ENCODE results near the gene NLRP13.

DNA sequence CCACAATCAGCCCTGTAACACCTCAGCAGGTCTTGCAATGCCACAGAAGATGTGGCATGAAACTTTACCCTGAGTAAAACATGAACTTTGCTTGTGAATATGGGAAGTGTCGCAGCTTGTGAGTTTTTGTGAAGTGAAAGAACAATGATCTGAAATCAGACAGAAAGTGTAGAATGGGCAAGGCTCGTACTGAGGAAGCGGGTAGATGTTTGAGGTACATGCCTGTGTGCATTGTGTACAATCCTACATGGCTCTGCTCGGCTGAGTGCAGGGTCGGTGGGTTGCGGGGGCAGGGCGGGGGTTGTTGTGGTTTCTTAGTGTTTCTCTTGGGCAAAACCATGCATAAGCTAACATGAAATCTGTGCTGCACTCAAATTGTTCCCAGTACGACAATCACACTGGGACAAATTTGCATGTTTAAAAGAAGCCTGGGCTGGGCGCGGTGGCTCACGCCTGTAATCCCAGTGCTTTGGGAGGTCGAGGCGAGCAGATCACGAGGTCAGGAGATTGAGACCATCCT is 1.1 kb downstream of the NLRP13 start:
- TF ChIP-seq, protein P1, sequence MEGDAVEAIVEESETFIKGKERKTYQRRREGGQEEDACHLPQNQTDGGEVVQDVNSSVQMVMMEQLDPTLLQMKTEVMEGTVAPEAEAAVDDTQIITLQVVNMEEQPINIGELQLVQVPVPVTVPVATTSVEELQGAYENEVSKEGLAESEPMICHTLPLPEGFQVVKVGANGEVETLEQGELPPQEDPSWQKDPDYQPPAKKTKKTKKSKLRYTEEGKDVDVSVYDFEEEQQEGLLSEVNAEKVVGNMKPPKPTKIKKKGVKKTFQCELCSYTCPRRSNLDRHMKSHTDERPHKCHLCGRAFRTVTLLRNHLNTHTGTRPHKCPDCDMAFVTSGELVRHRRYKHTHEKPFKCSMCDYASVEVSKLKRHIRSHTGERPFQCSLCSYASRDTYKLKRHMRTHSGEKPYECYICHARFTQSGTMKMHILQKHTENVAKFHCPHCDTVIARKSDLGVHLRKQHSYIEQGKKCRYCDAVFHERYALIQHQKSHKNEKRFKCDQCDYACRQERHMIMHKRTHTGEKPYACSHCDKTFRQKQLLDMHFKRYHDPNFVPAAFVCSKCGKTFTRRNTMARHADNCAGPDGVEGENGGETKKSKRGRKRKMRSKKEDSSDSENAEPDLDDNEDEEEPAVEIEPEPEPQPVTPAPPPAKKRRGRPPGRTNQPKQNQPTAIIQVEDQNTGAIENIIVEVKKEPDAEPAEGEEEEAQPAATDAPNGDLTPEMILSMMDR (IDR thresholded peaks at IDR 0.05 in 2 of 3, conservative IDR thresholded peaks at IDR 0.05 in 1 of 3; ENCODE audit: insufficient read depth in 2 of 3, low read depth in 1 of 3, low read length in 3 of 3): no peak
- TF ChIP-seq ETV6 (IDR thresholded peaks at IDR 0.05; ENCODE audit: borderline replicate concordance in 1 of 2, low read depth in 2 of 2, low read length in 1 of 2) (no peak), ETV6 (CRISPR knock-in tag; IDR thresholded peaks at IDR 0.05; ENCODE audit: borderline replicate concordance) (no peak), EZH2 (IDR thresholded peaks at IDR 0.05; ENCODE audit: borderline replicate concordance, low read depth, low read length) (no peak), YY1 (IDR thresholded peaks at IDR 0.05; ENCODE audit: borderline replicate concordance in 1 of 3, control insufficient read depth in 1 of 3, extremely low read depth in 1 of 3, insufficient read depth in 3 of 3, insufficient read length in 1 of 3, insufficient replicate concordance in 2 of 3, low read depth in 1 of 3, low read length in 2 of 3) (no peak), TBP (optimal IDR thresholded peaks at IDR 0.05; ENCODE audit: low read depth, low read length) (no peak), SPI1 (IDR thresholded peaks at IDR 0.05; ENCODE audit: borderline replicate concordance, low read depth, low read length) (no peak), ZNF24 (IDR thresholded peaks at IDR 0.05) (no peak), POLR2A (conservative IDR thresholded peaks at IDR 0.05) (no peak), SMAD2 (IDR thresholded peaks at IDR 0.05; ENCODE audit: low read depth, low read length) (no peak), CC2D1A (IDR thresholded peaks at IDR 0.05) (no peak), JUN (IDR thresholded peaks at IDR 0.05; ENCODE audit: borderline replicate concordance, low read depth, low read length) (no peak), JUN (CRISPR knock-in tag; IDR thresholded peaks at IDR 0.05; ENCODE audit: borderline replicate concordance) (no peak), ILF3 (IDR thresholded peaks at IDR 0.05; ENCODE audit: borderline replicate concordance) (no peak)
- TF ChIP-seq, protein P2, sequence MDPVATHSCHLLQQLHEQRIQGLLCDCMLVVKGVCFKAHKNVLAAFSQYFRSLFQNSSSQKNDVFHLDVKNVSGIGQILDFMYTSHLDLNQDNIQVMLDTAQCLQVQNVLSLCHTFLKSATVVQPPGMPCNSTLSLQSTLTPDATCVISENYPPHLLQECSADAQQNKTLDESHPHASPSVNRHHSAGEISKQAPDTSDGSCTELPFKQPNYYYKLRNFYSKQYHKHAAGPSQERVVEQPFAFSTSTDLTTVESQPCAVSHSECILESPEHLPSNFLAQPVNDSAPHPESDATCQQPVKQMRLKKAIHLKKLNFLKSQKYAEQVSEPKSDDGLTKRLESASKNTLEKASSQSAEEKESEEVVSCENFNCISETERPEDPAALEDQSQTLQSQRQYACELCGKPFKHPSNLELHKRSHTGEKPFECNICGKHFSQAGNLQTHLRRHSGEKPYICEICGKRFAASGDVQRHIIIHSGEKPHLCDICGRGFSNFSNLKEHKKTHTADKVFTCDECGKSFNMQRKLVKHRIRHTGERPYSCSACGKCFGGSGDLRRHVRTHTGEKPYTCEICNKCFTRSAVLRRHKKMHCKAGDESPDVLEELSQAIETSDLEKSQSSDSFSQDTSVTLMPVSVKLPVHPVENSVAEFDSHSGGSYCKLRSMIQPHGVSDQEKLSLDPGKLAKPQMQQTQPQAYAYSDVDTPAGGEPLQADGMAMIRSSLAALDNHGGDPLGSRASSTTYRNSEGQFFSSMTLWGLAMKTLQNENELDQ (CRISPR knock-in tag; IDR thresholded peaks at IDR 0.05; ENCODE audit: borderline replicate concordance): no peak
- TF ChIP-seq, protein P3, sequence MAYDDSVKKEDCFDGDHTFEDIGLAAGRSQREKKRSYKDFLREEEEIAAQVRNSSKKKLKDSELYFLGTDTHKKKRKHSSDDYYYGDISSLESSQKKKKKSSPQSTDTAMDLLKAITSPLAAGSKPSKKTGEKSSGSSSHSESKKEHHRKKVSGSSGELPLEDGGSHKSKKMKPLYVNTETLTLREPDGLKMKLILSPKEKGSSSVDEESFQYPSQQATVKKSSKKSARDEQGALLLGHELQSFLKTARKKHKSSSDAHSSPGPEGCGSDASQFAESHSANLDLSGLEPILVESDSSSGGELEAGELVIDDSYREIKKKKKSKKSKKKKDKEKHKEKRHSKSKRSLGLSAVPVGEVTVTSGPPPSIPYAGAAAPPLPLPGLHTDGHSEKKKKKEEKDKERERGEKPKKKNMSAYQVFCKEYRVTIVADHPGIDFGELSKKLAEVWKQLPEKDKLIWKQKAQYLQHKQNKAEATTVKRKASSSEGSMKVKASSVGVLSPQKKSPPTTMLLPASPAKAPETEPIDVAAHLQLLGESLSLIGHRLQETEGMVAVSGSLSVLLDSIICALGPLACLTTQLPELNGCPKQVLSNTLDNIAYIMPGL (CRISPR knock-in tag; IDR thresholded peaks at IDR 0.05): no peak
